ENCODE results near the gene DMD. TPM values are rescaled to one million over a fixed set of nuclear protein-coding genes. Genes with fewer than 3 reads are reported as not detected.
"Not testable (repeated sequence)": the region's sequence is repeated elsewhere in the genome, so short reads cannot be mapped to it uniquely, and the experiment has no call there.

The DMD gene
- total RNA-seq, 1 donor from 2014 or later = 22.9 TPM

- H3K4me1 Mint-ChIP-seq = no peaks in the 10 kb centered on the region
- no peaks in the 10 kb centered on the region for H3K27me3 Mint-ChIP-seq
- no peaks in the 10 kb centered on the region for H3K9me3 Mint-ChIP-seq
- DNase-seq = no peak
- ATAC-seq (ENCODE audit: low read depth) = no peak
- POLR2A ChIA-PET = no interaction called here
- no peaks in the 10 kb centered on the region for H3K36me3 Mint-ChIP-seq (ENCODE audit: low read depth)
- intact Hi-C loops (cut with micrococcal nuclease) = no loop called here
- TF ChIP-seq, protein P1, sequence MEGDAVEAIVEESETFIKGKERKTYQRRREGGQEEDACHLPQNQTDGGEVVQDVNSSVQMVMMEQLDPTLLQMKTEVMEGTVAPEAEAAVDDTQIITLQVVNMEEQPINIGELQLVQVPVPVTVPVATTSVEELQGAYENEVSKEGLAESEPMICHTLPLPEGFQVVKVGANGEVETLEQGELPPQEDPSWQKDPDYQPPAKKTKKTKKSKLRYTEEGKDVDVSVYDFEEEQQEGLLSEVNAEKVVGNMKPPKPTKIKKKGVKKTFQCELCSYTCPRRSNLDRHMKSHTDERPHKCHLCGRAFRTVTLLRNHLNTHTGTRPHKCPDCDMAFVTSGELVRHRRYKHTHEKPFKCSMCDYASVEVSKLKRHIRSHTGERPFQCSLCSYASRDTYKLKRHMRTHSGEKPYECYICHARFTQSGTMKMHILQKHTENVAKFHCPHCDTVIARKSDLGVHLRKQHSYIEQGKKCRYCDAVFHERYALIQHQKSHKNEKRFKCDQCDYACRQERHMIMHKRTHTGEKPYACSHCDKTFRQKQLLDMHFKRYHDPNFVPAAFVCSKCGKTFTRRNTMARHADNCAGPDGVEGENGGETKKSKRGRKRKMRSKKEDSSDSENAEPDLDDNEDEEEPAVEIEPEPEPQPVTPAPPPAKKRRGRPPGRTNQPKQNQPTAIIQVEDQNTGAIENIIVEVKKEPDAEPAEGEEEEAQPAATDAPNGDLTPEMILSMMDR (IDR thresholded peaks at IDR 0.05) = no peak
- H3K27ac Mint-ChIP-seq = no peak overlapping the region
- no peak overlapping the region for H3K4me3 Mint-ChIP-seq
- CTCF ChIA-PET = no interaction called here
Observed at GRCh38 chrX:33087411-33087810, 123.9 kb downstream of the DMD start.

DNA sequence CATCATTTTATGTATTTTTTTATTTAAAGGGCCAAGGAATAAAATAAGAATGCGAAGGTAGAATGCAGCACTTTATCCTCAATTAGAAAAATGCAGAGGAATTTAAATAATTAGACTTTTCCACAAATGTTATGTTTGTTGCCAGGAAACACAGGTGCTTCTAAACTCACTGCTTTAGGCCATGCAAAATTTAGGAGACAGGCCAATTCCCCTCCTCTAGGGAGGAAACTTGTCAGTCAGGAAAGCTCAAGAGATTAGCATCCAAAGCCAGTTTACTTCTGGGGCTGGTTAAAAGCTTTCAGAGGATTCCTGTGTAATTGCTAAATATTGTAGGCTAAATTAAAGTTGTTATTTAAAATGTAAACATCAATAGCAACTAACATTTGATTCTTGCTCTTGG, 124.5 kb downstream of the DMD start:
- Mint-ChIP-seq H3K4me1 (no peaks in the 10 kb centered on the region), H3K9me3 (no peaks in the 10 kb centered on the region), H3K27me3 (no peaks in the 10 kb centered on the region), H3K4me3 (no peak overlapping the region), H3K27ac (no peak overlapping the region), H3K36me3 (ENCODE audit: low read depth) (no peaks in the 10 kb centered on the region)
- ChIA-PET CTCF (no interaction called here), POLR2A (no interaction called here)
- intact Hi-C loops (cut with micrococcal nuclease) = no loop called here
- TF ChIP-seq, protein P1 (IDR thresholded peaks at IDR 0.05) = no peak
- no peak for ATAC-seq (ENCODE audit: low read depth)
- DNase-seq = no peak

DNA sequence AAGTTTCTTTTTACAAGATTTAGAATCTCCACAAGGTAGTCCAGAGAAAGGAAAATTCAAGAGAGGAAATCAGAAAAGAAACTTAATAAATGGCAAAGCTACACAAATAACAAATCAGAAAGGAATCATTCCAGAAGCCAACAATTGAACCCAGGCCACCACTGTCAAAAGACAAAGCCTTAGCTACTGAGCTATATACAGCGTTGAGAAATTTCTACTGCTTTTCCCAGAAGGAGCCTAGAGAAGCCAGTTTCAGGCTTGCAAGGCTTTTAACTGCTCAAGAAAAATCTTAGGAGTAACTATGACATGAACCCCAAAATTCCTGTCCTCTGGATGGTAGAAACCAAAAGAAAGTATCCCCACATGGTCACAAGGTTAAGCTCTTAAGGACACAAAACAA, 129.0 kb downstream of the DMD start:
- ATAC-seq (ENCODE audit: low read depth) (no peak), DNase-seq (no peak)
- TF ChIP-seq, protein P1 (IDR thresholded peaks at IDR 0.05) = no peak
- intact Hi-C loops (cut with micrococcal nuclease) = no loop called here
- Mint-ChIP-seq H3K27ac (no peak overlapping the region), H3K36me3 (ENCODE audit: low read depth) (no peaks in the 10 kb centered on the region), H3K9me3 (peaks cover 2% of the 10 kb centered on the region), H3K4me3 (no peak overlapping the region), H3K27me3 (no peaks in the 10 kb centered on the region), H3K4me1 (no peaks in the 10 kb centered on the region)
- POLR2A ChIA-PET = no interaction called here
- CTCF ChIA-PET = no interaction called here

GRCh38 chrX:33078273-33078672, 133.1 kb downstream of the DMD start:
- no peak for DNase-seq
- TF ChIP-seq, protein P1 (IDR thresholded peaks at IDR 0.05) = no peak
- no peak overlapping the region for H3K27ac Mint-ChIP-seq
- intact Hi-C loops (cut with micrococcal nuclease) = no loop called here
- ChIA-PET CTCF (no interaction called here), POLR2A (no interaction called here)
- ATAC-seq (ENCODE audit: low read depth) = no peak
- H3K9me3 Mint-ChIP-seq = peaks cover 2% of the 10 kb centered on the region
- no peaks in the 10 kb centered on the region for H3K4me1 Mint-ChIP-seq
- H3K36me3 Mint-ChIP-seq (ENCODE audit: low read depth) = no peaks in the 10 kb centered on the region
- no peaks in the 10 kb centered on the region for H3K27me3 Mint-ChIP-seq
- no peak overlapping the region for H3K4me3 Mint-ChIP-seq

GRCh38 chrX:33073660-33074059, 137.7 kb downstream of the DMD start:
- H3K27me3 Mint-ChIP-seq; H3K9me3 Mint-ChIP-seq; H3K4me3 Mint-ChIP-seq; ATAC-seq (ENCODE audit: low read depth); H3K36me3 Mint-ChIP-seq (ENCODE audit: low read depth); H3K4me1 Mint-ChIP-seq; intact Hi-C loops (cut with micrococcal nuclease); CTCF ChIA-PET; DNase-seq; POLR2A ChIA-PET; H3K27ac Mint-ChIP-seq: not testable (repeated sequence)

DNA sequence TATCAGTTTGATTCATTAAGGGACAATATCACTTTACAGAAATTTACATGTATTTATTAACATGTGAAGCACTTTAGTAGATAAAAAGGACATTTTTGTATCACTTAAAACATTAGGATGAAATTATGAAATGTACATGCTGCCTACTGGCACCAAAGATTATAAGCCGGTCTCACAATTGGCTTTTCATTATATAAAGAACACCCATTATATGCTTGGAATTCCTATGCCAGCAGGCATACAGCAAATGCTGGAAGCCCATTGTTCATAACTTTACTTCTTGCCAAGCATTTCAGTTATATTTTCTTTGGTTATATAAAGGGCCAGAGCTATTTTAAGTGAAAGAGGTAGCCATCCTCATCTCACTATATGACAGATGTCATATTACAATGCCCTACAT, 145.9 kb downstream of the DMD start:
- ATAC-seq (ENCODE audit: low read depth) (no peak), DNase-seq (no peak)
- TF ChIP-seq, protein P1 (IDR thresholded peaks at IDR 0.05) = no peak
- Mint-ChIP-seq H3K36me3 (ENCODE audit: low read depth) (no peaks in the 10 kb centered on the region), H3K4me1 (no peaks in the 10 kb centered on the region), H3K27ac (no peak overlapping the region), H3K9me3 (no peaks in the 10 kb centered on the region), H3K27me3 (no peaks in the 10 kb centered on the region), H3K4me3 (no peak overlapping the region)
- POLR2A ChIA-PET = no interaction called here
- intact Hi-C loops (cut with micrococcal nuclease) = no loop called here
- CTCF ChIA-PET = no interaction called here
